Heart right ventricle (tissue), 16 donors: ENCODE data around the gene SPATC1L. TPM values are rescaled to one million over a fixed set of nuclear protein-coding genes. Genes with fewer than 3 reads are reported as not detected.
A peak's percentile ranks its signal among the peaks of the same experiment; 100 is the strongest.

Experiments
- ATAC-seq, 8 donors: fragments of 200-7000 bp; cut with Tn5 transposase; one replicate each; pipeline ENCODE4 v1.9.1; 2020; ENCODE audit warnings: mild to moderate bottlenecking in 8 of 8, moderate library complexity in 8 of 8, moderate number of reproducible peaks in 1 of 8
- DNase-seq, 2 donors: peaks; one replicate each; pipeline ENCODE4 v3.0.0-alpha.2; 2020
- H3K27ac ChIP-seq, 10 donors: fragments of 200-600 bp; sonication (generic) in 2 of 10; one replicate each; pipeline versions ENCODE4 v1.5.0 to v1.8.0; 2020 to 2022; ENCODE audit warnings: mild to moderate bottlenecking in 3 of 10
- H3K27me3 ChIP-seq, 7 donors: fragments of 200-600 bp; one replicate each; pipeline ENCODE4 v1.8.0; 2021 to 2022; ENCODE audit warnings: mild to moderate bottlenecking in 2 of 7
- H3K36me3 ChIP-seq, 9 donors: fragments of 200-600 bp; sonication (generic) in 1 of 9; one replicate each; pipeline versions ENCODE4 v1.5.0 to v1.8.0; 2020 to 2022; ENCODE audit warnings: mild to moderate bottlenecking in 2 of 9
- H3K4me1 ChIP-seq, 9 donors: fragments of 200-600 bp; sonication (generic) in 1 of 9; one replicate each; pipeline versions ENCODE4 v1.5.0 to v1.8.0; 2020 to 2022; ENCODE audit warnings: mild to moderate bottlenecking in 4 of 9
- H3K4me3 ChIP-seq, 10 donors: fragments of 200-600 bp; sonication (generic) in 2 of 10; one replicate each; pipeline versions ENCODE4 v1.5.0 to v1.8.0; 2020 to 2022; ENCODE audit warnings: mild to moderate bottlenecking in 7 of 10, moderate library complexity in 2 of 10
- H3K9me3 ChIP-seq, 11 donors: fragments of 200-600 bp in 10 of 11; sonication (generic) in 2 of 11; one replicate each; pipeline versions ENCODE4 v1.5.0 to v1.8.0; 2013 to 2022; ENCODE audit warnings: mild to moderate bottlenecking in 2 of 11, control low read depth in 1 of 11, moderate library complexity in 1 of 11
- CTCF ChIP-seq, 9 donors: fragments of 200-600 bp; sonication (generic) in 2 of 9; IDR thresholded peaks; one replicate each; pipeline versions ENCODE4 v1.5.0 to v1.8.0; 2021 to 2022; ENCODE audit warnings: antibody characterized with exemption in 9 of 9, mild to moderate bottlenecking in 5 of 9, moderate library complexity in 1 of 9
- WGBS, 2 donors: extraction: QIAGEN DNeasy Blood & Tissue Kit; methylation state at CpG; one replicate each; pipeline ENCODE4 v1.1.7; 2013; ENCODE audit warnings: inconsistent platforms in 1 of 2; 5-methylcytosine and 5-hydroxymethylcytosine counted together
- intact Hi-C, 10 donors: fragments of 100-400 bp; cut with DNase I; formaldehyde crosslinking; loops; one replicate each; pipeline versions ENCODE4 v1.11.1 to v1.14.2; 2022
- polyA plus RNA-seq, 2 donors: library from polyadenylated mRNA; stranded (reverse); fragments of 200-250 nt; gene quantifications; one replicate each; pipeline ENCODE4 v1.2.3, GENCODE V29; 2013
- total RNA-seq, 10 donors: library from RNA; stranded (reverse); fragmentation: NEBNext Ultra II Directional in 3 of 10; extraction: Animal tissue kit (Norgen Biotek cat#: 25700) in 3 of 10; gene quantifications; one replicate each; pipeline versions ENCODE4 v1.2.1 to v1.2.4, GENCODE V29; 2021 to 2023
- donor health status: Arrhythmogenic right ventricular cardiomyopathy.
- donor health status: ischemic (EF 13 %, LVEDD 7.1; RV severe dilation, severe dysfunction).
- donor health status: healthy with polysubstance abuse.
- donor health status: DM: no; HTN: yes; CAD: no.
- donor health status: DM: no; HTN: no; CAD: no.
- donor health status: ischemic (EF 25% LVEDD 6.9; RV normal size, moderate dysfunction).
- donor health status: ischemic (EF 25% LVEDD 5.7; RV mildly dilated, moderate dysfunction).
- donor health status: healthy.
- donor health status: DM: yes; HTN: yes; CAD: no.
- donor health status: Ischemic cardiomyopathy.
- donor health status: ischemic (EF 35%, LVEDD 5.7; RV mildly dilated, moderate dysfunction).
- donor health status: nonischemic (EF 11% LVEDD 7.7; RV severe dilation, severe dysfunction).
- donor health status: DM: yes; HTN: yes; CAD: no.
- donor health status: PGD.
- donor health status: ischemic (EF 29% LVEDD 5.4; RV normal size, mild dysfunction).
- donor health status: nonischemic (EF 23%, LVEDD 6.1; RV moderate dilation, normal function).

SPATC1L gene
- total and polyA plus RNA-seq, 12 donors = 4.7 to 14.6 (median 8.4) TPM

GRCh38 chr21:46216132-46216747, 32.0 kb upstream of the SPATC1L start:
- Histone ChIP-seq H3K4me1 (peaks cover 0 to 19% (median 8%) of the 10 kb centered on the region in 9 donors), H3K27me3 (no peaks in the 10 kb centered on the region), H3K27ac (no peak overlapping the region), H3K4me3 (no peak overlapping the region), H3K9me3 (no peaks in the 10 kb centered on the region), H3K36me3 (peaks cover 0 to 89% (median 17%) of the 10 kb centered on the region in 9 donors)
- intact Hi-C loops = loop anchor here in 2 of 10 donors (10.0 kb wide), 1 partner anchor 61 kb away; the partner anchor contains the start of gene FTCD (in 2 of the 2)
- DNase-seq = no peak
- 92 to 97% methylated on average over 16 of the region's 16 CpGs for WGBS, 2 donors
- no peak for TF ChIP-seq CTCF (IDR thresholded peaks at IDR 0.05)
- ATAC-seq = no peak

- ATAC-seq = peak in 1 of 8 donors; percentile 13
- no peak for DNase-seq
- H3K27me3 ChIP-seq = no peaks in the 10 kb centered on the region
- H3K27ac ChIP-seq = no peak overlapping the region
- TF ChIP-seq CTCF (IDR thresholded peaks at IDR 0.05) = no peak
- H3K4me1 ChIP-seq = peaks cover 0 to 19% (median 7%) of the 10 kb centered on the region in 9 donors
- no peak overlapping the region for H3K4me3 ChIP-seq
- intact Hi-C loops = loop anchor here in 2 of 10 donors (10.0 kb wide), 1 partner anchor 61 kb away; the partner anchor contains the start of gene FTCD (in 2 of the 2)
- peaks cover 0 to 89% (median 17%) of the 10 kb centered on the region in 9 donors for H3K36me3 ChIP-seq
- WGBS, 2 donors = 91% methylated on average over 20 of the region's 20 CpGs
- no peaks in the 10 kb centered on the region for H3K9me3 ChIP-seq
Observed at GRCh38 chr21:46215436-46216131, 31.3 kb upstream of the SPATC1L start.

- H3K4me1 ChIP-seq = peaks cover 0 to 11% (median 0%) of the 10 kb centered on the region in 9 donors
- H3K27me3 ChIP-seq = no peaks in the 10 kb centered on the region
- peaks cover 0 to 90% (median 22%) of the 10 kb centered on the region in 9 donors for H3K36me3 ChIP-seq
- intact Hi-C loops = loop anchor here in 2 of 10 donors (10.0 kb wide), 1 partner anchor 60 kb away; the partner anchor contains the start of gene FTCD (in 2 of the 2)
- H3K27ac ChIP-seq = no peak overlapping the region
- no peak for DNase-seq
- H3K9me3 ChIP-seq = no peaks in the 10 kb centered on the region
- H3K4me3 ChIP-seq = no peak overlapping the region
- WGBS, 2 donors = 94 to 96% methylated on average over 27 of the region's 27 CpGs
- no peak for ATAC-seq
- no peak for TF ChIP-seq CTCF (IDR thresholded peaks at IDR 0.05)
Observed at GRCh38 chr21:46214478-46215340, 30.4 kb upstream of the SPATC1L start.
